ENCODE data around the gene PRAMEF2.
"Not testable (repeated sequence)": the region's sequence is repeated elsewhere in the genome, so short reads cannot be mapped to it uniquely, and the experiment has no call there.

The PRAMEF2 gene
- 0 reads per million in 2 donors for total RNA-seq

GRCh38 chr1:12856786-12857185 lies at the start of gene PRAMEF2:
PRAMEF2 (plus strand) TSS chr1:12857086; CDS start chr1:12859010, 1,924 bp downstream.
- not testable (repeated sequence) for DNase-seq

GRCh38 chr1:12809933-12810332 lies 47.0 kb upstream of the PRAMEF2 start:
- DNase-seq = no peak

GRCh38 chr1:12810691-12811408 lies 46.0 kb upstream of the PRAMEF2 start:
- DNase-seq = no peak

- DNase-seq = no peak
Observed at GRCh38 chr1:12811409-12811784, 45.5 kb upstream of the PRAMEF2 start.

- DNase-seq = not testable (repeated sequence)
Observed at GRCh38 chr1:12819061-12819460, 37.8 kb upstream of the PRAMEF2 start.

- DNase-seq = not testable (repeated sequence)
Observed at GRCh38 chr1:12831310-12831709, 25.6 kb upstream of the PRAMEF2 start, which contains the start of gene PRAMEF11. PRAMEF11 (minus strand) TSS chr1:12831410; CDS start chr1:12828789, 2,621 bp downstream.

- DNase-seq = not testable (repeated sequence)
Observed at GRCh38 chr1:12833251-12833650, 23.6 kb upstream of the PRAMEF2 start.

- DNase-seq = not testable (repeated sequence)
Observed at GRCh38 chr1:12848620-12849019, 8.3 kb upstream of the PRAMEF2 start, which contains the start of gene HNRNPCL1. HNRNPCL1 (minus strand) TSS chr1:12848720; CDS start chr1:12848289, 431 bp downstream.

- no peak for DNase-seq
Observed at GRCh38 chr1:12851779-12852178, 5.1 kb upstream of the PRAMEF2 start.

- DNase-seq = not testable (repeated sequence)
Observed at GRCh38 chr1:12863131-12863880, 6.4 kb downstream of the PRAMEF2 start.

GRCh38 chr1:12878453-12878852 lies 21.6 kb downstream of the PRAMEF2 start:
- peak in 1 of 5 experiments; percentile 1 for DNase-seq

- DNase-seq = not testable (repeated sequence)
Observed at GRCh38 chr1:12886101-12886500, 29.2 kb downstream of the PRAMEF2 start, which contains the start of gene PRAMEF4. PRAMEF4 (minus strand) TSS chr1:12886201; CDS start chr1:12883394, 2,807 bp downstream.

GRCh38 chr1:12898170-12898569 lies 41.3 kb downstream of the PRAMEF2 start, which contains the start of gene PRAMEF10:
PRAMEF10 (minus strand) TSS chr1:12898270; CDS start chr1:12895847, 2,423 bp downstream.
- DNase-seq = not testable (repeated sequence)

GRCh38 chr1:12899186-12899585 lies 42.3 kb downstream of the PRAMEF2 start:
- DNase-seq = not testable (repeated sequence)

GRCh38 chr1:12903793-12904572 lies 47.1 kb downstream of the PRAMEF2 start:
- DNase-seq = not testable (repeated sequence)

Measured in T-helper 2 cell (primary cell).